ENCODE measurements around the gene MAPK10.
"Not testable (repeated sequence)": the region's sequence is repeated elsewhere in the genome, so short reads cannot be mapped to it uniquely, and the experiment has no call there.

The MAPK10 gene

GRCh38 chr4:86106475-86106874 lies 253.4 kb downstream of the MAPK10 start:
- DNase-seq (ENCODE audit: low read depth) = no peak

- no peak for DNase-seq (ENCODE audit: low read depth)
Observed at GRCh38 chr4:86101841-86102240, 258.0 kb downstream of the MAPK10 start.

- no peak for DNase-seq (ENCODE audit: low read depth)
Observed at GRCh38 chr4:86101410-86101809, 258.4 kb downstream of the MAPK10 start.

GRCh38 chr4:86100539-86101215 lies 259.2 kb downstream of the MAPK10 start:
- no peak for DNase-seq (ENCODE audit: low read depth)

GRCh38 chr4:86099348-86099747 lies 260.5 kb downstream of the MAPK10 start:
- DNase-seq (ENCODE audit: low read depth) = no peak

- no peak for DNase-seq (ENCODE audit: low read depth)
Observed at GRCh38 chr4:86098691-86099090, 261.2 kb downstream of the MAPK10 start.

- no peak for DNase-seq (ENCODE audit: low read depth)
Observed at GRCh38 chr4:86096373-86096772, 263.5 kb downstream of the MAPK10 start.

GRCh38 chr4:86092684-86093083 lies 267.2 kb downstream of the MAPK10 start:
- DNase-seq (ENCODE audit: low read depth) = no peak

GRCh38 chr4:86091201-86091600 lies 268.7 kb downstream of the MAPK10 start:
- DNase-seq (ENCODE audit: low read depth) = no peak

- no peak for DNase-seq (ENCODE audit: low read depth)
Observed at GRCh38 chr4:86089781-86090323, 270.0 kb downstream of the MAPK10 start.

GRCh38 chr4:86089053-86089452 lies 270.8 kb downstream of the MAPK10 start:
- no peak for DNase-seq (ENCODE audit: low read depth)

GRCh38 chr4:86075796-86076195 lies 284.1 kb downstream of the MAPK10 start:
- DNase-seq (ENCODE audit: low read depth) = not testable (repeated sequence)

- no peak for DNase-seq (ENCODE audit: low read depth)
Observed at GRCh38 chr4:86060341-86060740, 299.5 kb downstream of the MAPK10 start.

- no peak for DNase-seq (ENCODE audit: low read depth)
Observed at GRCh38 chr4:86058621-86059020, 301.2 kb downstream of the MAPK10 start.

GRCh38 chr4:86055898-86056297 lies 304.0 kb downstream of the MAPK10 start:
- DNase-seq (ENCODE audit: low read depth) = no peak

- DNase-seq (ENCODE audit: low read depth) = no peak
Observed at GRCh38 chr4:86054286-86055032, 305.4 kb downstream of the MAPK10 start.

GRCh38 chr4:86050496-86050895 lies 309.4 kb downstream of the MAPK10 start:
- DNase-seq (ENCODE audit: low read depth) = no peak

- DNase-seq (ENCODE audit: low read depth) = no peak
Observed at GRCh38 chr4:86048426-86048825, 311.4 kb downstream of the MAPK10 start.

- DNase-seq (ENCODE audit: low read depth) = no peak
Observed at GRCh38 chr4:86044593-86044985, 315.3 kb downstream of the MAPK10 start.

- no peak for DNase-seq (ENCODE audit: low read depth)
Observed at GRCh38 chr4:86043755-86044592, 315.9 kb downstream of the MAPK10 start.

GRCh38 chr4:86038037-86038436 lies 321.8 kb downstream of the MAPK10 start:
- DNase-seq (ENCODE audit: low read depth) = no peak

GRCh38 chr4:86036736-86037135 lies 323.1 kb downstream of the MAPK10 start:
- no peak for DNase-seq (ENCODE audit: low read depth)

GRCh38 chr4:86035688-86036087 lies 324.2 kb downstream of the MAPK10 start:
- no peak for DNase-seq (ENCODE audit: low read depth)
